GM13977 (cell line): Measurements from ENCODE around the gene TOMM40L.

Experiments
- DNase-seq: peaks from one replicate; pipeline ENCODE4 v3.0.0; 2012; ENCODE audit warnings: low spot score
- in situ Hi-C: fragments of 300-500 bp; cut with MboI; formaldehyde crosslinking; loops from one replicate; pipeline ENCODE4 v1.12.0; 2022; ENCODE audit warnings: low sequenced_read_pairs, low pct_unique_long_range_greater_than_20kb, mixed read lengths, inconsistent platforms; ENCODE audit not compliant: unreplicated experiment
- TF ChIP-seq, protein P1 (sequence below): IDR thresholded peaks from 2 replicates; pipeline ENCODE4 v1.5.1; 2012; ENCODE audit warnings: mild to moderate bottlenecking, control low read depth; ENCODE audit not compliant: insufficient read depth; ENCODE audit errors: extremely low read depth, missing control alignments

TOMM40L gene

GRCh38 chr1:161225178-161225533 is 704 bp upstream of the TOMM40L start:
- in situ Hi-C loops = loop anchor here (10.0 kb wide), 1 partner anchor 50 kb away; no protein-coding TSS in a partner anchor

GRCh38 chr1:161226320-161226711 is 456 bp downstream of the TOMM40L start:
- in situ Hi-C loops = loop anchor here (10.0 kb wide), 1 partner anchor 48 kb away; no protein-coding TSS in a partner anchor
- TF ChIP-seq, protein P1, sequence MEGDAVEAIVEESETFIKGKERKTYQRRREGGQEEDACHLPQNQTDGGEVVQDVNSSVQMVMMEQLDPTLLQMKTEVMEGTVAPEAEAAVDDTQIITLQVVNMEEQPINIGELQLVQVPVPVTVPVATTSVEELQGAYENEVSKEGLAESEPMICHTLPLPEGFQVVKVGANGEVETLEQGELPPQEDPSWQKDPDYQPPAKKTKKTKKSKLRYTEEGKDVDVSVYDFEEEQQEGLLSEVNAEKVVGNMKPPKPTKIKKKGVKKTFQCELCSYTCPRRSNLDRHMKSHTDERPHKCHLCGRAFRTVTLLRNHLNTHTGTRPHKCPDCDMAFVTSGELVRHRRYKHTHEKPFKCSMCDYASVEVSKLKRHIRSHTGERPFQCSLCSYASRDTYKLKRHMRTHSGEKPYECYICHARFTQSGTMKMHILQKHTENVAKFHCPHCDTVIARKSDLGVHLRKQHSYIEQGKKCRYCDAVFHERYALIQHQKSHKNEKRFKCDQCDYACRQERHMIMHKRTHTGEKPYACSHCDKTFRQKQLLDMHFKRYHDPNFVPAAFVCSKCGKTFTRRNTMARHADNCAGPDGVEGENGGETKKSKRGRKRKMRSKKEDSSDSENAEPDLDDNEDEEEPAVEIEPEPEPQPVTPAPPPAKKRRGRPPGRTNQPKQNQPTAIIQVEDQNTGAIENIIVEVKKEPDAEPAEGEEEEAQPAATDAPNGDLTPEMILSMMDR = no peak
- DNase-seq = no peak

More at GRCh38 chr1:161225178-161225533, 704 bp upstream of the TOMM40L start:
- no peak for DNase-seq
- TF ChIP-seq, protein P1 = no peak

GRCh38 chr1:161226759-161227158 is 899 bp downstream of the TOMM40L start:
- no peak for DNase-seq
- in situ Hi-C loops = loop anchor here (10.0 kb wide), 1 partner anchor 48 kb away; no protein-coding TSS in a partner anchor
- TF ChIP-seq, protein P1 = no peak

DNA sequence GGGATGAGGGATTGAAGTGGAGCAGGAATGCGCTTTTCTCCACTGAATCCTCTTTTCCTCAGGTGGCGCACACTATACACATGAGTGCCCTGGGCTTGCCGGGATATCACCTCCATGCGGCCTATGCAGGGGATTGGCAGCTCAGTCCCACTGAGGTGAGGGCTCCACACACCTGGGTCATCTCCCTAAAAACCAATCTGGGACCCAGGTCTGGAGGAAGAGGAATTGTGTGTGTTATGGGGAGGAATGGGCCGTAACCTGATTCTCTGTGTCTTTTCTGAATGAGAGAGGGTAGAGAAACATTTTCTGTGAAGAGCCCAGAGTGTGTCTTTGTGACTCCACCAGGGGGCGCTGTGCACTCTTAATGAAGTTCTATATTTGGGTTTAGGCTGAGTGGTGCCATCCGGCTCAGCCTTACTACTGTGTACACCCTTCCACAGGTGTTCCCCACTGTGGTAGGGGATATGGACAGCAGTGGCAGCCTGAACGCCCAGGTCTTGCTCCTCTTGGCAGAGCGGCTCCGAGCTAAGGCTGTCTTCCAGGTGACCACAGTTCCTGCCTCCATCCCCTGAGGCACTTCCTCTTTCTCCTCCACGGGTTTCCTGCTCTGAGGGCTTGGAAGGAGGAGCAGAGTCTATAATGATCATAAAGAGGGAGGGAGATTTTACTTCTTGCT is 1.5 kb downstream of the TOMM40L start:
- in situ Hi-C loops = loop anchor here (10.0 kb wide), 1 partner anchor 47 kb away; no protein-coding TSS in a partner anchor
- peak; percentile 80 for DNase-seq
- TF ChIP-seq, protein P1 = peak; percentile 73

- in situ Hi-C loops = loop anchor here (10.0 kb wide), 1 partner anchor 47 kb away; no protein-coding TSS in a partner anchor
- DNase-seq = no peak
- TF ChIP-seq, protein P1 = no peak
Measured at GRCh38 chr1:161228032-161228431, 2.2 kb downstream of the TOMM40L start.

GRCh38 chr1:161229896-161230295 is 4.0 kb downstream of the TOMM40L start:
- TF ChIP-seq, protein P1 = peak; percentile 26
- DNase-seq = no peak
- in situ Hi-C loops = loop anchor here (10.0 kb wide), 1 partner anchor 45 kb away; no protein-coding TSS in a partner anchor
